ENCODE results near the gene TRPC4AP.
A peak's percentile ranks its signal among the peaks of the same experiment; 100 is the strongest.
"Not testable (repeated sequence)": the region's sequence is repeated elsewhere in the genome, so short reads cannot be mapped to it uniquely, and the experiment has no call there.

TRPC4AP gene

DNA sequence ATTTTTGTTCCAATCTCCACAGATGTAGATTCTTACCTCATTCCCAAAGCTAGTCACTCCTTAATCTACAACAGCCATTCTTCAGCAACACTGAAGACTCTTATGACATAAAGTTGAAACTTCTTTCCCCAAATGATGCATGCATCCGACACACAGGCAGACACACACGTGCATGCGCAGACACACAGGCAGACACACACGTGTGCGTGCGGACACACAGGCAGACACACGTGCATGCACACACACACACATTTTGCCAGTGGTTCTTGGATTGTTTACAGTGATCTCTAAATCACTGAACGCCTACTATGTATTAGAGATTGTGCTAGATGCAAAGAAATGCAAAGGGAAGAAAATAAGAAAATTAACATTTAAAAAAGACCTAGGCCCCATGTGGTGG, 9.0 kb upstream of the TRPC4AP start:
- no peak for DNase-seq (ENCODE audit: low read depth)

- DNase-seq (ENCODE audit: low read depth) = peak; percentile 29
Observed at GRCh38 chr20:35093267-35093884, 769 bp upstream of the TRPC4AP start.

DNA sequence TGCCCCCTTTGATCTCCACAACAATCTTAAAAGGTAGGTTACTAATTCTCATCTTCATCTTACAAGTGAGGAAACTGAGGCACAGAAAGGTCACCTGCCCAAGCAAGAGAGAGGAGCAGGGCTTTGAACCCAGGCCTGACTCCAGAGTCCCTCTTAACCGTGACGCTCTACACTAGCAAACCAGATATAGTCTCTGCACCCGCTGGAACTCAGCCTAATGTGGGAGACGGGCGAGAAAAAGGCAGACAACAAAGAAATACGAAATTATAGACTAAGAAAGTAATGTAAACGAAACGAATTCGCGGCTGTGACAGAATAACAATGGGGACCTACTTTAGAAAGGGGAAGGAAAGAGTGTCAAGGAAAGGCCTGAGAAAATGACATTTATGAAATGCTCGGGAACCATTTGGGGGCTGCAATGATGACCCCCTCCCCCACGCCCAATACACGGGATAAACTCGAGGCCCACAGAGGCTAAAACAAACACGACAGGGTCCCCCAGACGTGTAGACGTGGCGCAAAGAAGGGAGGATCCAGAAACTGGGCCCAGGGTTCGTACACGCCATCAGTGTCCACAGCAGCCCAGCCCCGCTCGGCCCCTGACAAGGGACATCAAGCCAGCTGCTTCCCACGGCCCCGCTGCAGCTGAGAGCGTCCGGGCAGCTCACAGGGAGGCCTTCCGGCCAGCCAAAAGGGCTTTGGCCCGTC, 637 bp downstream of the TRPC4AP start:
- no peak for DNase-seq (ENCODE audit: low read depth)

DNA sequence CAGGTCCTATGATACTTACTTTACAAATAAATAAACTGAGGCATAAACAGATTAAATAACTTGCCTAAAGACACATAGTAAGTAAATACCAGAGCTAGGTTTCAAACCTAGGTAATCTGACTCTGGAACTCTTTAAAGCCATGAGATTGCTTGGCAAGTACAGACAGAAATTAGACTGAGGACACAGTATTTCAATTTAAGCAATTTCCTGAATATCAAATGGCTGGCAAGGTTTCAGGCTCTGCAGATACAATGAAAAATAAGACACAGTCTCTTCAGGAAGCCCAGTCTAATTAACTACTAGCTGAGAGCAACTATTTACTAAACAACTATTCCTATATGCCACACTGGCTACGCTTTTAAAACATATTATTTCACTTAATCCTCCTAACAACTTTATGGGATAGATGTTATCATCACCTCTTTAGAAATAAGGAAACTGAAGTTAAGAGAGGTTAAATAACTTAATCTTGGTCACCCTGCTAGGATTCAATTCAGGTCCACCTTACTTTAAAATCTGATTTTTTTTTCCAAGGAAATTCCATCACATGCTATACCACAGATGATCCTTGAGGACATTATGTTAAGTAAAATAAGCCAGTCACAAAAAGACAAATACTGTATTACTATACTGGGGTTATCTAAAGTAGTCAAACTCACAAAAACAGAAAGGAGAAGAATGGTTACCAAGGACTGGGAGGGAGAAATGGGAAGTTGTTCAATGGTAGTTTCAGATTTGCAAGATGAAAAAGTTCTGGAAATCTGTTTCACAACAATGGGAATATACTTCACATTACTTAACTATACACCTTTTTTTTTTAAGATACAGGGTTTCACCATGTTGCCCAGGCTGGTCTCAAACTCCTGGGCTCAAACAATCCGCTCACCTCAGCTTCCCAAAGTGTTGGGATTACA, 4.1 kb downstream of the TRPC4AP start:
- no peak for DNase-seq (ENCODE audit: low read depth)

DNA sequence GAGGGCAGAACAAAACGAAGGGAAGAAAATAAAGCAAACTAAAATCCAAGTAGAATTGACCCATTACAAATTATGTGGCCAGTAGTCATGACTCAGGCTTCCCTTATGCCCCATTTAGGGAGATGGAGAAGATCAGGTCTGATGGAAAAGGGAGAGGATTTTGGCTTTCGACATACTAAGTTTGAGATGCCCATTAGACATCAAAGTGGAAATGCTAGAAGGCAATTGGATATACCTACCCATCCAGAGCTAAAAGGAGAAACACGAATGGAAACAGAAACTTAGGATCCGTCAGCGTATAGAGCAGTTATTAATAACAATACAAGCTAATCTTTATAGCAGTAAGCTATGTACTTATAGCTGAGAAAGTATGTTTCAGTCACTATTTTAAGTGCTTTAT, 4.8 kb downstream of the TRPC4AP start:
- DNase-seq (ENCODE audit: low read depth) = no peak

- no peak for DNase-seq (ENCODE audit: low read depth)
Observed at GRCh38 chr20:35087355-35087754, 5.3 kb downstream of the TRPC4AP start.

DNA sequence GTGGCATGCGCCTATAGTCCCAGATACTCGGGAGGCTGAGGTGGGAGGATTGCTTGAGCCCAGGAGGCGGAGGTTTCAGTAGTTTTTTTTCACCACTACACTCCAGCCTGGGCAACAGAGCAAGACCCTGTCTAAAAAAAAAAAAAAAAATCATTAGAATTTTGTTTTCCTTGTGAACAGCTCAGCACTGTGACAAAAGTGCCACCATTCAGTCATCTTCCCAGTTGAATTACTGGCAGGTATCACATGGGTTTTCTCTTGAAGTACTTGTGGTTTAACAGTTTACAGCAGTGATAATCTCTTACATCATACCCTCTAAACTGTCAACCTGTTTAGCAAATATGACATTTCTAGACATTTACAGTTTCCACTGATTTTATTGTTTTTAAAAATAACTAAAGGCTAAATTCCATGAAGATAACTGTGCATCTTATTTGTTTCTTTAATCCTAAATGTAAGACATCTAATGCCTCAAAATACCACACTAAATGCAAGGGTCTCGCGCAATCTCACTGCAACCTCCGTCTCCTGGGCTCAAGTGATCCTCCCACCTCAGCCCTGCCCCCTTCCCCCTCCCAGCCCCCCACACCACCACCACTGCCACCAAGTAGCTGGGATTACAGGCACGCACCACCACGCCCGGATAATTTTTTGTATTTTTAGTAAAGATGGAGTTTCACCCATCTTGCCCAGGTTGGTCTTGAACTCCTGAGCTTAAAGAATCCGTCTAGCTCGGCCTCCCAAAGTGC, 7.0 kb downstream of the TRPC4AP start:
- DNase-seq (ENCODE audit: low read depth) = no peak

GRCh38 chr20:35084998-35085397, 7.6 kb downstream of the TRPC4AP start:
- no peak for DNase-seq (ENCODE audit: low read depth)

GRCh38 chr20:35080348-35080642, 12.3 kb downstream of the TRPC4AP start:
- not testable (repeated sequence) for DNase-seq (ENCODE audit: low read depth)

GRCh38 chr20:35079472-35080347, 12.9 kb downstream of the TRPC4AP start:
- DNase-seq (ENCODE audit: low read depth) = no peak

DNA sequence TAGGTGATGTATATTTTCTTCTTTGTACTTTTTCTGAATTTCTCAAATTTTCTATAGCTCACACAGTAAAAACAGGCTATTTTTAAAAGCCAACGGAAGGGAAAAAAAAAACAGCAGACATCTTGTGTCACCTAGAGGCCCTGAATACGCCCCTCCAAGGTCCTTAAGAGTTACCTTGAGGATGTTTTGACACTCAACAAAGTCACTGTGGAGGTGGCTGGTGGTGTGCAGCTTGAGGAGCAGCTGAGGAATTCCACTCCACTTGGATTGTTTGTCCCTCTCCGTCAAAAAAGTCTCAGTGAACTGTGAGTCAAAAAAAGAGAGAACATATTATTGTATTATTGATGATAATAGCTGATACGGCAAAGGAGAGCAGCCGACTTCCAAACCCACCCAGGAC, 14.7 kb downstream of the TRPC4AP start:
- no peak for DNase-seq (ENCODE audit: low read depth)

DNA sequence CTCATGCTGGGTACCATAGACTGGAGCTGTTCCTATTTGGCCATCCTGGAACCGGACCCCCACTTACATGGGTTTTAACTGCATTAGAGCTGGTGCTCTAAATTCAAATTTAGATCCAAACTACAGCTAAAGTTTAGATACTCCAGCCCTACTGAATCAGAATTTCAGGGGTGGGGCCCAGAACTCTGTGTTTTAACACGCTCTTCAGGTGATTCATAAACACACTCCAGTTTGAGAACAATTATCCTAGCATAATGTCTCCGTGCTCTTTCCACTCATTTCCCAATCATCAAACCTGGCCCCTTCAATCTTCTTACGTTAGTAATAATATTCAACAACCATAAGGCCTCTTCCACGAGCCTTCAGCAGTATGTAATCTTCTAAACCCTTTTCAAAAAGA, 15.3 kb downstream of the TRPC4AP start:
- DNase-seq (ENCODE audit: low read depth) = no peak

DNA sequence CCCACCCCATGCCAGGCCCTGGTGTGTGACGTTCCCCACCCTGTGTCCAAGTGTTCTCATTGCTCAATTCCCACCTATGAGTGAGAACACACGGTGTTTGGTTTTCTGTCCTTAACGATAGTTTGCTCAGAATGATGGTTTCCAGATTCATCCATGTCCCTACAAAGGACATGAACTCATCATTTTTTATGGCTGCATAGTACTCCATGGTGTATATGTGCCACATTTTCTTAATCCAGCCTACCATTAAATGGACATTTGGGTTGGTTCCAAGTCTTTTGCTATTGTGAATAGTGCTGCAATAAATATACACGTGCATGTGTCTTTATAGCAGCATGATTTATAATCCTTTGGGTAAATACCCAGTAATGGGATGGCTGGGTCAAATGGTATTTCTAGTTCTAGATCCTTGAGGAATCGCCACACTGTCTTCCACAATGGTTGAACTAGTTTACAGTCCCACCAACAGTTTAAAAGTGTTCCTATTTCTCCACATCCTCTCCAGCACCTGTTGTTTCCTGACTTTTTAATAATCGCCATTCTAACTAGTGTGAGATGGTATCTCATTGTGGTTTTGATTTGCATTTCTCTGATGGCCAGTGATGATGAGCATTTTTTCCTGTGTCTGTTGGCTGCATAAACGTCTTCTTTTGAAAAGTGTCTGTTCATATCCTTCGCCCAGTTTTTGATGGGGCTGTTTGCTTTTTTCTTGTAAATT, 21.0 kb downstream of the TRPC4AP start:
- DNase-seq (ENCODE audit: low read depth) = not testable (repeated sequence)

DNA sequence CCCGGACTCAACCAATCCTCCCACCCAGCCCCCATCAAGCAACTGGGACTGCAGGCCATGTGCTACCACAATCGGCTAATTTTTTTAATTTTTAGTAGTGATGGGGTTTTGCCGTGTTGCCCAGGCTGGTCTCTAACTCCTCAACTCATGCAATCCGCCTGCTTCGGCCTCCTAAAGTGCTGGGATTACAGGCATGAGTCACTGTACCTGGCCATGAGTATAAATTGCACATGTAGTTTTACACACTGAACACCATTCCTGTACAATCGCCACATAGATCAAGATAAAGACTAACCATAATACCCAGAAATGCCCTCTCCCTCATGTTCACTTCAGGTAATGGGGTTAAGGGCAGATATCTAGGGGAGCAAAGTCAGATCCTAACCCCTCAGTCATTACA, 26.4 kb downstream of the TRPC4AP start:
- DNase-seq (ENCODE audit: low read depth) = no peak

- DNase-seq (ENCODE audit: low read depth) = no peak
Observed at GRCh38 chr20:35065181-35065580, 27.4 kb downstream of the TRPC4AP start.

GRCh38 chr20:35063168-35063567, 29.4 kb downstream of the TRPC4AP start:
- no peak for DNase-seq (ENCODE audit: low read depth)

DNA sequence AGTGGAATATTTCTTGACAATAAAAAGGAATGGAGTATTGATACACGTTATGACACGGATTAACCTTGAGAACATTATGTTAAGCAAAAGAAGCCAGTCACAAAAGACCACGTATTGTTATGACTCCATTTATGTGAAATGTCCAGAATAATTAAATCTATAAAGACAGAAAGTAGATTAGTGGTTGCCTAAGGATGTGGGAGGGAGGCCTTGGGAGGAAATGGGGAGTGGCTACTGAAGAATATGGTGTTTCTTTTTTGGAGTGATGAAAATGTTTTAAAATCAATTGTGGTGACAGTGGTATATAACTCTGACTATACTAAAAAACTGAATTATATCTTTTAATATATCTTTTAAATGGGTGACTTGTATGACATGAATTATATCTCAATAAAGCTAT, 30.1 kb downstream of the TRPC4AP start:
- DNase-seq (ENCODE audit: low read depth) = no peak

DNA sequence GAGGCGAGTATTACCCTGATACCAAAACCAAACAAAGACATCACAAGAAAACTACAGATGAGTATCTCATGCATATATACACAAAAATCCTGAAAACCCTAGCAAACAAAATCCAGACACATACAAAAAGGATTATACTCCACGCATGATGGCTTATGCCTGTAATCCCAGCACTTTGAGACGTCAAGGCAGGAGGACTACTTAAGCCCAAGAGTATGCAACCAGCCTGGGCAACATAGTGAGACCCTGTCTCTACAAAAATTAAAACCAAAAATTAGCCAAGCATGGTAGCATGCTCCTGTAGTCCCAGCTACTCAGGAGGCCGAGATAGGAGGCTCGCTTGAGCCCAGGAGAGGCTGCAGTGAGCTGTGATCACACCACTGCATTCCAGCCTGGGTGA, 32.4 kb downstream of the TRPC4AP start:
- no peak for DNase-seq (ENCODE audit: low read depth)

DNA sequence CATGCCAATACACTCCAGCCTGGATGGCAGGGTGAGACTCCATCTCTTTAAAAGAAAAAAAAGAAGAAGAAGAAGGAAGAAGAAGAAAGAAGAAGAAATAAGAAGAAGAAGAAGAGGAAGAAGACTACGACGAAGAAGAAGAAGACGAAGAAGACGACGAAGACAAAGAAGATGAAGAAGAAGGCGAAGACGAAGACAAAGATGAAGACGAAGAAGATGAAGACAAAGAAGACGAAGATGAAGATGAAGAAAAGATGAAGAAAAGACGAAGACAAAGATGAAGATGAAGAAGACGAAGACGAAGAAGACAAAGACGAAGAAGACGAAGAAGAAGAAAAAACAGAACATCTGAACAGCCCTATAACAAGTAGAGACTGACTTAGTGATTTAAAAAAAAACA, 33.0 kb downstream of the TRPC4AP start:
- DNase-seq (ENCODE audit: low read depth) = no peak

- DNase-seq (ENCODE audit: low read depth) = no peak
Observed at GRCh38 chr20:35059110-35059509, 33.5 kb downstream of the TRPC4AP start.

All from activated T-cell treated with anti-CD3 and anti-CD28 coated beads for 24 hours (primary cell).